Osteoblast (primary cell): Measurements from ENCODE around the gene SNAI1. TPM values are rescaled to one million over a fixed set of nuclear protein-coding genes. Genes with fewer than 3 reads are reported as not detected.
"Not testable (repeated sequence)": the region's sequence is repeated elsewhere in the genome, so short reads cannot be mapped to it uniquely, and the experiment has no call there.

Experiments
- DNase-seq: peaks from one replicate; pipeline ENCODE4 v3.0.0; 2011; ENCODE audit warnings: low spot score, mixed read lengths; ENCODE audit not compliant: insufficient read length; ENCODE audit errors: missing footprints
- H2AFZ ChIP-seq: 2 replicates; pipeline ENCODE4 v1.6.0; 2011; ENCODE audit warnings: mild to moderate bottlenecking, low read length
- H3K27ac ChIP-seq: 2 replicates; pipeline ENCODE4 v1.5.1; 2011; ENCODE audit warnings: mild to moderate bottlenecking, low read depth, low read length, moderate library complexity
- H3K27me3 ChIP-seq: 2 replicates; pipeline ENCODE4 v1.6.0; 2012; ENCODE audit warnings: mild to moderate bottlenecking, control low read depth, inconsistent platforms, low read length, moderate library complexity; ENCODE audit not compliant: insufficient read depth
- H3K36me3 ChIP-seq: 2 replicates; pipeline ENCODE4 v1.5.1; 2011; ENCODE audit warnings: mild to moderate bottlenecking, low read length, control low read depth, moderate library complexity; ENCODE audit not compliant: insufficient read depth
- H3K4me1 ChIP-seq: 2 replicates; pipeline ENCODE4 v1.5.1; 2011; ENCODE audit warnings: mild to moderate bottlenecking, low read length, control low read depth, moderate library complexity; ENCODE audit not compliant: insufficient read depth
- H3K4me2 ChIP-seq: 2 replicates; pipeline ENCODE4 v1.6.0; 2011; ENCODE audit warnings: mild to moderate bottlenecking, low read length; ENCODE audit not compliant: insufficient read depth
- H3K4me3 ChIP-seq: fragments of 200-600 bp; sonication (generic); 3 replicates; pipeline ENCODE4 v1.5.1; 2012; ENCODE audit warnings: mild to moderate bottlenecking, low read length, inconsistent platforms; ENCODE audit not compliant: insufficient read depth
- H3K79me2 ChIP-seq: 2 replicates; pipeline ENCODE4 v1.6.0; 2012; ENCODE audit warnings: mild to moderate bottlenecking, low read length, control low read depth, inconsistent platforms; ENCODE audit not compliant: insufficient read depth
- H3K9me3 ChIP-seq: 2 replicates; pipeline ENCODE4 v1.5.1; 2011; ENCODE audit warnings: low read depth, low read length, control low read depth
- H4K20me1 ChIP-seq: 2 replicates; pipeline ENCODE4 v1.6.0; 2012; ENCODE audit warnings: mild to moderate bottlenecking, low read length, control low read depth; ENCODE audit not compliant: insufficient read depth
- CTCF ChIP-seq: IDR thresholded peaks from 2 replicates; pipeline ENCODE4 v1.5.1; 2011; ENCODE audit warnings: mild to moderate bottlenecking, low read depth, low read length, moderate library complexity; ENCODE audit errors: extremely low read depth
- total RNA-seq: library from RNA; depleted of rRNA; stranded (reverse); fragments of >200 nt; gene quantifications from 2 replicates; pipeline ENCODE4 v1.2.3, GENCODE V29; 2012

SNAI1 gene
- total RNA-seq, 1 donor = 1.8 TPM

- no peak for DNase-seq
- Histone ChIP-seq H3K4me1 (peaks cover 14% of the 10 kb centered on the region), H3K36me3 (no peaks in the 10 kb centered on the region), H3K79me2 (no peaks in the 10 kb centered on the region), H3K4me3 (no peak overlapping the region), H3K4me2 (no peak overlapping the region), H2AFZ (no peak overlapping the region), H4K20me1 (peaks cover 3% of the 10 kb centered on the region), H3K27me3 (no peaks in the 10 kb centered on the region), H3K9me3 (no peaks in the 10 kb centered on the region), H3K27ac (no peak overlapping the region)
- no peak for TF ChIP-seq CTCF
Observed at GRCh38 chr20:49970498-49970897, 12.3 kb upstream of the SNAI1 start.

- no peak overlapping the region for H3K4me2 ChIP-seq
- no peak overlapping the region for H2AFZ ChIP-seq
- H3K4me1 ChIP-seq = peaks cover 12% of the 10 kb centered on the region
- no peaks in the 10 kb centered on the region for H3K36me3 ChIP-seq
- H3K27ac ChIP-seq = no peak overlapping the region
- H4K20me1 ChIP-seq = peaks cover 3% of the 10 kb centered on the region
- H3K4me3 ChIP-seq = no peak overlapping the region
- TF ChIP-seq CTCF = no peak
- H3K27me3 ChIP-seq = no peaks in the 10 kb centered on the region
- no peaks in the 10 kb centered on the region for H3K79me2 ChIP-seq
- no peaks in the 10 kb centered on the region for H3K9me3 ChIP-seq
- DNase-seq = no peak
Observed at GRCh38 chr20:49973981-49974380, 8.8 kb upstream of the SNAI1 start.

GRCh38 chr20:49976542-49976941 lies 6.2 kb upstream of the SNAI1 start:
- no peak overlapping the region for H3K4me3 ChIP-seq
- H3K9me3 ChIP-seq = no peaks in the 10 kb centered on the region
- H3K27me3 ChIP-seq = no peaks in the 10 kb centered on the region
- H3K4me2 ChIP-seq = no peak overlapping the region
- no peak overlapping the region for H3K27ac ChIP-seq
- H3K79me2 ChIP-seq = no peaks in the 10 kb centered on the region
- no peaks in the 10 kb centered on the region for H3K36me3 ChIP-seq
- H4K20me1 ChIP-seq = no peaks in the 10 kb centered on the region
- no peak overlapping the region for H2AFZ ChIP-seq
- no peak for TF ChIP-seq CTCF
- peaks cover 8% of the 10 kb centered on the region for H3K4me1 ChIP-seq
- peak; percentile 83 for DNase-seq

GRCh38 chr20:49977740-49978139 lies 5.0 kb upstream of the SNAI1 start:
- H4K20me1 ChIP-seq, H2AFZ ChIP-seq, H3K27me3 ChIP-seq, H3K4me3 ChIP-seq, DNase-seq, H3K4me2 ChIP-seq, H3K36me3 ChIP-seq, H3K79me2 ChIP-seq, H3K27ac ChIP-seq, H3K9me3 ChIP-seq: not testable (repeated sequence)
- peaks cover 12% of the 10 kb centered on the region for H3K4me1 ChIP-seq

- Histone ChIP-seq H3K9me3 (no peaks in the 10 kb centered on the region), H4K20me1 (peaks cover 4% of the 10 kb centered on the region), H3K27ac (no peak overlapping the region), H3K36me3 (no peaks in the 10 kb centered on the region), H3K4me3 (no peak overlapping the region), H2AFZ (no peak overlapping the region), H3K4me1 (peaks cover 13% of the 10 kb centered on the region), H3K79me2 (peaks cover 8% of the 10 kb centered on the region), H3K27me3 (no peaks in the 10 kb centered on the region), H3K4me2 (no peak overlapping the region)
- no peak for DNase-seq
- TF ChIP-seq CTCF = no peak
Observed at GRCh38 chr20:49978685-49979029, 4.1 kb upstream of the SNAI1 start.
